Measurements from ENCODE around the gene SIGMAR1. TPM values are rescaled to one million over a fixed set of nuclear protein-coding genes. Genes with fewer than 3 reads are reported as not detected.
A peak's percentile ranks its signal among the peaks of the same experiment; 100 is the strongest.

SIGMAR1 gene
- total and polyA plus RNA-seq, 2 of the 4 experiments (the other 2 are of a cell fraction), result 44.6 to 88.9 TPM

DNA sequence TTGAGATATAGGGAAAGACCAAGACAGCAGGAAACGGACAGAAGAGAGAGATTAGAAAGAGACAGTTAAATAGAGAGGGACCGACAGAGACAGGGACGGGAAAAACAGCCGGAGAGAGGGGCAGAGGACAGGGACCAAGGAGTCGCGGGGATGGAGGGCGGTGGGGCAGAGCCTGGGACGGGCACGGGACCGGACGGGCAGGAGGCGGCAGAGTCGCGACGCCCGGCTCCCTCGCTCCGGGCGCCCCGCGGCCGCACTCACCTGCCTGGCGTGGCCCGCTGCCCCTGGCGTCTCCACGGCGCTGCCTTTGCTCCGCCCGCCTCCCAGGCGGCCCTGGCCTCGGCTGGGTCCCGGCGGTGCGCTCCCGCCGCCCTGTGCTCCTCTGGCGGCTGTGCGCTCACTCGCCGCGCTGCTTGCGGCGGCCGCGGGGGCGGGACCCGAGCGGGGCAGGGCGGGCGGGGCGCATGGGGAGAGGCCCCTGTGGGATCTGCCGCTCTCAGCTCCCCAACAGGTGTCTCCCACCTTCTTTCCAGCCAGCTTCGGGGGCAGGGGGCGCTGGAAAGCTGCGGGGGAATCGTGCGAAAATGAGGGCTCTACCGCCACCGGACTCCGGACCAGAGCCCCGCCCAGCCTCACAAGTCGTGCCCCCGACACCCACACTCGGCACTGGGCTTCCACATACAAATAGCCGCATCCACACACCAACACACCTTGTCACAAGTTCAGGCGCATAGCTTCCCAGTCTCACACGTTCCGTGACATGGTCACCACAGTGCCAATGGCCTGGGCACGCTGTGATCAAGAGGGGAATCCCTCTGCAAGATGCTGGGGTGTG, 8.7 kb downstream of the SIGMAR1 start, which contains the start of gene ARID3C:
Gene ARID3C, minus strand, starts transcription at position 411 of the 835 bp plus-strand sequence. CDS start 1,052 bp downstream, outside the sequence.
- dilution Hi-C loops (cut with HindIII; ENCODE audit: low sequenced_read_pairs, unreplicated experiment), result no loop called here
- peak within 1 kb of the TSS; percentile 77 for H2AFZ ChIP-seq (replicated peaks; ENCODE audit: low read length, poor library complexity)
- DNase-seq, result no peak
- TF ChIP-seq RCOR1 (IDR thresholded peaks at IDR 0.05; ENCODE audit: insufficient replicate concordance, low read length) (no peak), FOS (IDR thresholded peaks at IDR 0.05; ENCODE audit: low read depth, low read length) (no peak), NFE2L2 (IDR thresholded peaks at IDR 0.05; ENCODE audit: low read depth, low read length) (no peak), SMC3 (IDR thresholded peaks at IDR 0.05; ENCODE audit: low read depth, low read length) (no peak), RAD21 (IDR thresholded peaks at IDR 0.05; ENCODE audit: low read length) (no peak), MAFK (IDR thresholded peaks at IDR 0.05; ENCODE audit: low read depth, low read length) (no peak), BHLHE40 (IDR thresholded peaks at IDR 0.05; ENCODE audit: low read depth, low read length) (no peak), ELK1 (IDR thresholded peaks at IDR 0.05; ENCODE audit: borderline replicate concordance, low read depth, low read length) (no peak), RFX5 (IDR thresholded peaks at IDR 0.05; ENCODE audit: low read depth, low read length) (no peak), MXI1 (IDR thresholded peaks at IDR 0.05; ENCODE audit: borderline replicate concordance, low read depth, low read length) (no peak), CHD1 (IDR thresholded peaks at IDR 0.05; ENCODE audit: low read depth, low read length) (no peak), MAZ (IDR thresholded peaks at IDR 0.05; ENCODE audit: borderline replicate concordance, low read depth, low read length) (no peak; the same call in 1 of the 2 replicates)
- TF ChIP-seq, protein P1, sequence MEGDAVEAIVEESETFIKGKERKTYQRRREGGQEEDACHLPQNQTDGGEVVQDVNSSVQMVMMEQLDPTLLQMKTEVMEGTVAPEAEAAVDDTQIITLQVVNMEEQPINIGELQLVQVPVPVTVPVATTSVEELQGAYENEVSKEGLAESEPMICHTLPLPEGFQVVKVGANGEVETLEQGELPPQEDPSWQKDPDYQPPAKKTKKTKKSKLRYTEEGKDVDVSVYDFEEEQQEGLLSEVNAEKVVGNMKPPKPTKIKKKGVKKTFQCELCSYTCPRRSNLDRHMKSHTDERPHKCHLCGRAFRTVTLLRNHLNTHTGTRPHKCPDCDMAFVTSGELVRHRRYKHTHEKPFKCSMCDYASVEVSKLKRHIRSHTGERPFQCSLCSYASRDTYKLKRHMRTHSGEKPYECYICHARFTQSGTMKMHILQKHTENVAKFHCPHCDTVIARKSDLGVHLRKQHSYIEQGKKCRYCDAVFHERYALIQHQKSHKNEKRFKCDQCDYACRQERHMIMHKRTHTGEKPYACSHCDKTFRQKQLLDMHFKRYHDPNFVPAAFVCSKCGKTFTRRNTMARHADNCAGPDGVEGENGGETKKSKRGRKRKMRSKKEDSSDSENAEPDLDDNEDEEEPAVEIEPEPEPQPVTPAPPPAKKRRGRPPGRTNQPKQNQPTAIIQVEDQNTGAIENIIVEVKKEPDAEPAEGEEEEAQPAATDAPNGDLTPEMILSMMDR (conservative IDR thresholded peaks at IDR 0.05; ENCODE audit: low read depth, low read length), result no peak
- TF ChIP-seq, protein P2, sequence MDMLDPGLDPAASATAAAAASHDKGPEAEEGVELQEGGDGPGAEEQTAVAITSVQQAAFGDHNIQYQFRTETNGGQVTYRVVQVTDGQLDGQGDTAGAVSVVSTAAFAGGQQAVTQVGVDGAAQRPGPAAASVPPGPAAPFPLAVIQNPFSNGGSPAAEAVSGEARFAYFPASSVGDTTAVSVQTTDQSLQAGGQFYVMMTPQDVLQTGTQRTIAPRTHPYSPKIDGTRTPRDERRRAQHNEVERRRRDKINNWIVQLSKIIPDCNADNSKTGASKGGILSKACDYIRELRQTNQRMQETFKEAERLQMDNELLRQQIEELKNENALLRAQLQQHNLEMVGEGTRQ (IDR thresholded peaks at IDR 0.05; ENCODE audit: low read depth, low read length), result no peak

More for the DNA sequence above, 8.7 kb downstream of the SIGMAR1 start, which contains the start of gene ARID3C:
- Histone ChIP-seq H3K4me1 (ENCODE audit: control insufficient read depth, insufficient read depth, low read length) (0 out of 2 replicates have a peak, but pooled peaks cover 2% of the 10 kb centered on the region), H3K14ac (replicated peaks; ENCODE audit: low read depth, low read length) (no peak within 1 kb of the TSS), H3K79me1 (ENCODE audit: low read depth in 1 of 2, low read length in 2 of 2) (peaks cover 0 to 3% of the 10 kb centered on the region in 2 experiments; a peak in 1 of 4 replicates), H4K5ac (ENCODE audit: low read depth, low read length) (no peak within 1 kb of the TSS), H4K20me1 (ENCODE audit: insufficient read depth, low read length) (peaks cover 4% of the 10 kb centered on the region; the same call in 1 of the 2 replicates), H3K4me3 (ENCODE audit: insufficient read depth, low read depth, low read length) (peak within 1 kb of the TSS; percentile 33), H3K56ac (ENCODE audit: extremely low read depth, insufficient read depth, low read length) (no peak within 1 kb of the TSS), H3K9me3 (ENCODE audit: control insufficient read depth, insufficient read depth, low read length) (no peaks in the 10 kb centered on the region), H2BK20ac (ENCODE audit: low read depth, low read length) (no peak within 1 kb of the TSS), H3K27me3 (ENCODE audit: control insufficient read depth, insufficient read depth, low read length) (peaks cover 71% of the 10 kb centered on the region), H3K9me1 (ENCODE audit: insufficient read depth, low read length) (0 out of 2 replicates have a peak, but pooled peaks cover 4% of the 10 kb centered on the region), H2AK9ac (replicated peaks; ENCODE audit: low read depth, low read length, poor library complexity) (peak within 1 kb of the TSS; percentile 70), H3K9ac (ENCODE audit: low read depth, low read length) (no peak within 1 kb of the TSS), H3K4ac (ENCODE audit: low read depth, low read length) (no peak within 1 kb of the TSS), H4K8ac (ENCODE audit: low read depth in 2 of 2, low read length in 2 of 2) (no peak within 1 kb of the TSS), H2AK5ac (ENCODE audit: low read depth, low read length) (no peak within 1 kb of the TSS), H3K27ac (ENCODE audit: insufficient read depth, low read length) (no peak within 1 kb of the TSS), H2BK120ac (ENCODE audit: low read depth, low read length) (no peak within 1 kb of the TSS), H3K4me2 (ENCODE audit: low read depth, low read length) (peak within 1 kb of the TSS; percentile 81), H2BK5ac (ENCODE audit: low read depth, low read length, poor library complexity, severe bottlenecking) (no peak within 1 kb of the TSS), H3K18ac (ENCODE audit: low read depth, low read length) (no peak within 1 kb of the TSS), H3K36me3 (ENCODE audit: control insufficient read depth, insufficient read depth, low read length) (no peaks in the 10 kb centered on the region), H3K23ac (ENCODE audit: low read depth, low read length) (peak within 1 kb of the TSS; percentile 71), H4K91ac (ENCODE audit: insufficient read depth, low read depth, low read length) (no peak within 1 kb of the TSS), H2BK15ac (ENCODE audit: low read depth, low read length) (no peak within 1 kb of the TSS)
- no TSS peak for BruUV-seq (replicated peaks)
- in situ Hi-C loops (cut with MboI; ENCODE audit: low sequenced_read_pairs), result no loop called here
- POLR2A ChIA-PET (ENCODE audit: unreplicated experiment), result interaction anchor here (0.7 kb wide), 1 partner anchor 9 kb away, joined by 3 read pairs; no protein-coding TSS in a partner anchor
- CTCF ChIA-PET, result no interaction called here
- 1% methylated on average over 17 of the region's 69 CpGs; no CpG with 5 or more reads in 1 of the 2 experiments for WGBS, 2 experiments (ENCODE audit: extremely low coverage in 2 of 2, insufficient read length in 1 of 2)
- intact Hi-C loops (cut with micrococcal nuclease), result no loop called here
- ATAC-seq (ENCODE audit: low read depth), result peak; percentile 87

All from IMR-90 (cell line).